K562 (cell line): ENCODE measurements around the gene HSD11B1. TPM values are rescaled to one million over a fixed set of nuclear protein-coding genes. Genes with fewer than 3 reads are reported as not detected.

Experiments
- BCL6 ChIP-seq: fragments of 250-450 bp; sonication (Bioruptor Pico); IDR thresholded peaks from 2 replicates; pipeline ENCODE4 v1.4.0; 2020
- BHLHE40 ChIP-seq: IDR thresholded peaks from 2 replicates; pipeline ENCODE4 v1.6.1; 2011; ENCODE audit warnings: low read length, improper control_type of control experiment
- KLF16 ChIP-seq: IDR thresholded peaks from 2 replicates; pipeline ENCODE4 v1.6.1; 2016; ENCODE audit warnings: antibody characterized with exemption
- MAFG ChIP-seq: fragments of 450-650 bp; conservative IDR thresholded peaks from 2 replicates; pipeline ENCODE4 v1.6.1; 2016; ENCODE audit warnings: missing genetic modification characterization, missing compliant biosample characterization
- RAD21 ChIP-seq, 2 experiments: fragments of 250-450 bp in 1 of 2; fragments of 450-650 bp in 1 of 2; sonication (Bioruptor Pico) in 1 of 2; formaldehyde crosslinking in 1 of 2; IDR thresholded peaks in 1 of 2; conservative IDR thresholded peaks in 1 of 2; 2 replicates each; pipeline versions ENCODE4 v1.4.0 to v1.8.0; 2020 to 2022; ENCODE audit warnings: mild to moderate bottlenecking in 2 of 2, moderate library complexity in 1 of 2
- ZNF444 ChIP-seq: fragments of 250-450 bp; sonication (Bioruptor Pico); IDR thresholded peaks from 2 replicates; pipeline ENCODE4 v1.4.0; 2020; ENCODE audit warnings: mild to moderate bottlenecking, moderate library complexity
- polyA plus RNA-seq, 8 experiments: library from polyadenylated mRNA; depleted of rRNA in 4 of 8; stranded (reverse) in 5 of 8; unstranded in 3 of 8; fragments of >200 nt; fragmentation: Nextera tagmentation in 2 of 8; fragmentation: Illumina TruSeq in 1 of 8; extraction: Ambion mirVana in 2 of 8; extraction: Trizol in 1 of 8; gene quantifications; 2 replicates each; pipeline versions ENCODE4 v1.2.1 to v1.2.3, GENCODE V29; 2011 to 2014; ENCODE audit warnings: inconsistent platforms in 1 of 8, missing spikeins in 1 of 8
- total RNA-seq, 7 experiments: library from RNA; depleted of rRNA in 6 of 7; stranded (reverse); fragments of >200 nt in 6 of 7; fragmentation: Illumina TruSeq in 2 of 7; extraction: Trizol in 2 of 7; gene quantifications; 2 replicates each; pipeline versions ENCODE4 v1.2.1 to v1.2.3, GENCODE V29; 2011 to 2021; ENCODE audit warnings: low replicate concordance in 1 of 7
- TF ChIP-seq, protein P1 (sequence below): fragments of 450-650 bp; formaldehyde crosslinking; IDR thresholded peaks from 2 replicates; pipeline ENCODE4 v1.4.0; 2022; ENCODE audit warnings: mild to moderate bottlenecking, moderate library complexity
- TF ChIP-seq, protein P2 (sequence below), 2 experiments: fragments of 250-450 bp in 1 of 2; fragments of 450-650 bp in 1 of 2; sonication (Bioruptor Pico) in 1 of 2; IDR thresholded peaks; 2 replicates each; pipeline versions ENCODE4 v1.6.1 to v1.8.0; 2016 to 2021; ENCODE audit warnings: mild to moderate bottlenecking in 2 of 2, moderate library complexity in 2 of 2, missing compliant biosample characterization in 1 of 2, missing genetic modification characterization in 1 of 2
- TF ChIP-seq, protein P3 (sequence below), 3 experiments: fragments of 200-800 bp in 1 of 3; sonication (Bioruptor generic) in 1 of 3; sonication (generic) in 1 of 3; formaldehyde crosslinking in 1 of 3; IDR thresholded peaks; 2 replicates each; pipeline versions ENCODE4 v1.6.1 to v1.8.0; 2016 to 2022; ENCODE audit warnings: mild to moderate bottlenecking in 2 of 3, missing compliant biosample characterization in 2 of 3, missing genetic modification characterization in 2 of 3, missing genetic modification reagents in 1 of 3
- TF ChIP-seq, protein P4 (sequence below), 2 experiments: fragments of 450-650 bp in 1 of 2; IDR thresholded peaks; 2 replicates each; pipeline ENCODE4 v1.6.1; 2011 to 2017; ENCODE audit warnings: low read depth in 2 of 2, antibody characterized with exemption in 1 of 2, borderline replicate concordance in 1 of 2, low read length in 1 of 2, mild to moderate bottlenecking in 1 of 2, mixed read lengths in 1 of 2; ENCODE audit not compliant: control insufficient read depth in 1 of 2

Gene HSD11B1
- total and polyA plus RNA-seq, 9 of the 15 experiments (the other 6 are each of a cell fraction or from before 2014, with no cell fraction given), result 0.04 to 0.16 TPM; not detected in 7

GRCh38 chr1:209686322-209686721 is 18.3 kb upstream of the HSD11B1 start (continued):
- TF ChIP-seq, protein P1, sequence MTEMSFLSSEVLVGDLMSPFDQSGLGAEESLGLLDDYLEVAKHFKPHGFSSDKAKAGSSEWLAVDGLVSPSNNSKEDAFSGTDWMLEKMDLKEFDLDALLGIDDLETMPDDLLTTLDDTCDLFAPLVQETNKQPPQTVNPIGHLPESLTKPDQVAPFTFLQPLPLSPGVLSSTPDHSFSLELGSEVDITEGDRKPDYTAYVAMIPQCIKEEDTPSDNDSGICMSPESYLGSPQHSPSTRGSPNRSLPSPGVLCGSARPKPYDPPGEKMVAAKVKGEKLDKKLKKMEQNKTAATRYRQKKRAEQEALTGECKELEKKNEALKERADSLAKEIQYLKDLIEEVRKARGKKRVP (CRISPR knock-in tag), result 0 out of 2 replicates have a peak, but pooled peaks have one; percentile 10
- no peak for TF ChIP-seq ZNF444 (CRISPR knock-in tag)
- TF ChIP-seq, protein P2, sequence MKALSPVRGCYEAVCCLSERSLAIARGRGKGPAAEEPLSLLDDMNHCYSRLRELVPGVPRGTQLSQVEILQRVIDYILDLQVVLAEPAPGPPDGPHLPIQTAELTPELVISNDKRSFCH (CRISPR knock-in tag; IDR thresholded peaks at IDR 0.05), result no peak
- TF ChIP-seq, protein P2 (tag; IDR thresholded peaks at IDR 0.05), result no peak
- peak in 1 of 2 experiments; percentile 20; a peak in 1 of 4 replicates for TF ChIP-seq RAD21 (CRISPR knock-in tag; conservative IDR thresholded peaks at IDR 0.05 in 1 of 2, IDR thresholded peaks at IDR 0.05 in 1 of 2)
- TF ChIP-seq, protein P3, sequence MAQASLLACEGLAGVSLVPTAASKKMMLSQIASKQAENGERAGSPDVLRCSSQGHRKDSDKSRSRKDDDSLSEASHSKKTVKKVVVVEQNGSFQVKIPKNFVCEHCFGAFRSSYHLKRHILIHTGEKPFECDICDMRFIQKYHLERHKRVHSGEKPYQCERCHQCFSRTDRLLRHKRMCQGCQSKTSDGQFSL (CRISPR knock-in tag; IDR thresholded peaks at IDR 0.05), result no peak
- TF ChIP-seq, protein P3 (tag; IDR thresholded peaks at IDR 0.05), result no peak
- 0 out of 2 replicates have a peak, but pooled peaks have one; percentile 41 for TF ChIP-seq KLF16
- no peak for TF ChIP-seq BCL6 (CRISPR knock-in tag)
- 0 out of 2 replicates have a peak, but pooled peaks have one; percentile 12 for TF ChIP-seq MAFG (tag)
- TF ChIP-seq BHLHE40, result no peak
- TF ChIP-seq, protein P4, sequence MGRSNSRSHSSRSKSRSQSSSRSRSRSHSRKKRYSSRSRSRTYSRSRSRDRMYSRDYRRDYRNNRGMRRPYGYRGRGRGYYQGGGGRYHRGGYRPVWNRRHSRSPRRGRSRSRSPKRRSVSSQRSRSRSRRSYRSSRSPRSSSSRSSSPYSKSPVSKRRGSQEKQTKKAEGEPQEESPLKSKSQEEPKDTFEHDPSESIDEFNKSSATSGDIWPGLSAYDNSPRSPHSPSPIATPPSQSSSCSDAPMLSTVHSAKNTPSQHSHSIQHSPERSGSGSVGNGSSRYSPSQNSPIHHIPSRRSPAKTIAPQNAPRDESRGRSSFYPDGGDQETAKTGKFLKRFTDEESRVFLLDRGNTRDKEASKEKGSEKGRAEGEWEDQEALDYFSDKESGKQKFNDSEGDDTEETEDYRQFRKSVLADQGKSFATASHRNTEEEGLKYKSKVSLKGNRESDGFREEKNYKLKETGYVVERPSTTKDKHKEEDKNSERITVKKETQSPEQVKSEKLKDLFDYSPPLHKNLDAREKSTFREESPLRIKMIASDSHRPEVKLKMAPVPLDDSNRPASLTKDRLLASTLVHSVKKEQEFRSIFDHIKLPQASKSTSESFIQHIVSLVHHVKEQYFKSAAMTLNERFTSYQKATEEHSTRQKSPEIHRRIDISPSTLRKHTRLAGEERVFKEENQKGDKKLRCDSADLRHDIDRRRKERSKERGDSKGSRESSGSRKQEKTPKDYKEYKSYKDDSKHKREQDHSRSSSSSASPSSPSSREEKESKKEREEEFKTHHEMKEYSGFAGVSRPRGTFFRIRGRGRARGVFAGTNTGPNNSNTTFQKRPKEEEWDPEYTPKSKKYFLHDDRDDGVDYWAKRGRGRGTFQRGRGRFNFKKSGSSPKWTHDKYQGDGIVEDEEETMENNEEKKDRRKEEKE (IDR thresholded peaks at IDR 0.05; ENCODE audit: borderline replicate concordance in 1 of 2, control insufficient read depth in 1 of 2, low read depth in 2 of 2, low read length in 1 of 2), result no peak
- TF ChIP-seq, all 486 proteins: peak for 7
